HepG2 (cell line): ENCODE results near the gene MTMR6. TPM values are rescaled to one million over a fixed set of nuclear protein-coding genes. Genes with fewer than 3 reads are reported as not detected.

ENCODE experiments used
- ATAC-seq: fragments of 200-7000 bp; cut with Tn5 transposase; 3 replicates; pipeline ENCODE4 v1.9.1; 2020; ENCODE audit warnings: mild to moderate bottlenecking, moderate library complexity
- BruUV-seq: library from RNA; stranded (reverse); fragments of 400-500 nt; replicated peaks from 2 replicates; lab custom pipeline; 2021; lab: Mats Ljungman, UMichigan
- CTCF ChIA-PET: fragments of 300-600 bp; formaldehyde crosslinking; extraction: SDS; loops from one replicate; lab custom pipeline; 2021; ENCODE audit warnings: low total read pairs, inconsistent platforms, low intra/inter-chr PET ratio; lab: Yijun Ruan, JAX
- POLR2A ChIA-PET: fragments of 350-600 bp; sonication (Branson Sonifier 250); formaldehyde crosslinking; loops from one replicate; lab custom pipeline; 2020; ENCODE audit warnings: antibody characterized with exemption, inconsistent platforms; lab: Yijun Ruan, JAX
- DNase-seq: peaks from one replicate; pipeline ENCODE4 v3.0.0-alpha.2; 2015; ENCODE audit warnings: low spot score
- FAIRE-seq: peaks from 3 replicates; lab custom pipeline; 2011; peaks lifted over from hg19 to GRCh38; lab: Jason Lieb, UNC
- H2AFZ ChIP-seq: one replicate; pipeline ENCODE4 v1.6.1; 2011; ENCODE audit warnings: low read length, inconsistent platforms
- H3K27ac ChIP-seq: fragments of 300-600 bp; 3 replicates; pipeline ENCODE4 v1.8.0; 2011; ENCODE audit warnings: mixed run types, mild to moderate bottlenecking, mixed read lengths, low read length, inconsistent platforms; ENCODE audit not compliant: insufficient read depth; ENCODE audit errors: extremely low read length
- H3K27me3 ChIP-seq, 2 experiments: fragments of 200-600 bp in 1 of 2; 2 replicates in 1 of 2; 3 replicates in 1 of 2; pipeline versions ENCODE4 v1.6.0 to v1.8.0; 2011; ENCODE audit warnings: low read length in 2 of 2, mild to moderate bottlenecking in 2 of 2, moderate library complexity in 2 of 2, inconsistent platforms in 1 of 2; ENCODE audit not compliant: insufficient read depth in 2 of 2, control insufficient read depth in 1 of 2
- H3K36me3 ChIP-seq, 2 experiments: fragments of 200-600 bp in 1 of 2; replicated peaks in 1 of 2; 2 replicates in 1 of 2; 3 replicates in 1 of 2; pipeline versions ENCODE4 v1.5.1 to v1.8.0; 2011; ENCODE audit warnings: low read length in 2 of 2, inconsistent platforms in 1 of 2; ENCODE audit not compliant: insufficient read depth in 2 of 2, control insufficient read depth in 1 of 2
- H3K4me1 ChIP-seq: 2 replicates; pipeline ENCODE4 v1.5.1; 2012; ENCODE audit warnings: low read length, inconsistent platforms; ENCODE audit not compliant: insufficient read depth
- H3K4me2 ChIP-seq: 2 replicates; pipeline ENCODE4 v1.6.0; 2011; ENCODE audit warnings: low read depth, low read length, inconsistent platforms
- H3K4me3 ChIP-seq, 3 experiments: fragments of 200-600 bp in 1 of 3; sonication (generic), shearing (Covaris generic) in 1 of 3; replicated peaks in 1 of 3; 2 replicates each; pipeline ENCODE4 v1.5.1; 2011 to 2016; ENCODE audit warnings: low read length in 3 of 3, inconsistent platforms in 2 of 3, low read depth in 2 of 3, mild to moderate bottlenecking in 2 of 3, control low read depth in 1 of 3, mixed read lengths in 1 of 3; ENCODE audit not compliant: insufficient read depth in 1 of 3
- H3K79me2 ChIP-seq: one replicate; pipeline ENCODE4 v1.6.1; 2011; ENCODE audit warnings: low read length, inconsistent platforms; ENCODE audit not compliant: insufficient read depth
- H3K9ac ChIP-seq: 2 replicates; pipeline ENCODE4 v1.6.0; 2011; ENCODE audit warnings: mild to moderate bottlenecking, low read depth, low read length, inconsistent platforms; ENCODE audit not compliant: insufficient read depth
- H3K9me3 ChIP-seq: 2 replicates; pipeline ENCODE4 v1.5.1; 2012; ENCODE audit warnings: mild to moderate bottlenecking, low read length
- H4K20me1 ChIP-seq: 2 replicates; pipeline ENCODE4 v1.6.0; 2011; ENCODE audit warnings: inconsistent platforms, mild to moderate bottlenecking, low read length, moderate library complexity; ENCODE audit not compliant: insufficient read depth
- FUBP1 ChIP-seq: sonication (generic); formaldehyde crosslinking; IDR thresholded peaks from 2 replicates; pipeline ENCODE4 v1.5.1; 2020; ENCODE audit warnings: missing genetic modification reagents, mild to moderate bottlenecking, borderline replicate concordance
- HDAC1 ChIP-seq: sonication (generic); formaldehyde crosslinking; IDR thresholded peaks from 2 replicates; pipeline ENCODE4 v1.5.1; 2020; ENCODE audit warnings: mild to moderate bottlenecking, missing genetic modification reagents
- MED1 ChIP-seq: sonication (generic); formaldehyde crosslinking; IDR thresholded peaks from 2 replicates; pipeline ENCODE4 v1.4.0; 2020; ENCODE audit warnings: missing genetic modification reagents
- TBX3 ChIP-seq: fragments of 450-650 bp; IDR thresholded peaks from 2 replicates; pipeline ENCODE4 v1.6.1; 2017; ENCODE audit warnings: antibody characterized with exemption, mild to moderate bottlenecking, inconsistent platforms, borderline replicate concordance
- ZFAT ChIP-seq: sonication (generic); formaldehyde crosslinking; conservative IDR thresholded peaks from 2 replicates; pipeline ENCODE4 v1.8.1; 2023; ENCODE audit warnings: missing genetic modification reagents, inconsistent platforms
- ZNF350 ChIP-seq: sonication (generic); formaldehyde crosslinking; IDR thresholded peaks from 2 replicates; pipeline ENCODE4 v1.4.0; 2020; ENCODE audit warnings: mild to moderate bottlenecking, low read depth, missing genetic modification reagents, borderline replicate concordance
- WGBS: methylation state at CpG from one replicate; pipeline ENCODE4 v1.1.6; 2017; ENCODE audit warnings: low lambda C conversion rate; 5-methylcytosine and 5-hydroxymethylcytosine counted together
- in situ Hi-C: cut with HindIII; loops from 2 replicates; pipeline ENCODE4 v1.10.0; 2017; ENCODE audit warnings: low pct_unique_long_range_greater_than_20kb; ENCODE audit not compliant: extremely low pct_ligation_motif_present
- intact Hi-C: fragments of 100-400 bp; cut with micrococcal nuclease; formaldehyde crosslinking; loops from one replicate; pipeline ENCODE4 v1.10.0; 2022; ENCODE audit not compliant: unreplicated experiment
- polyA plus RNA-seq, 8 experiments: library from polyadenylated mRNA; depleted of rRNA in 3 of 8; stranded (reverse) in 7 of 8; unstranded in 1 of 8; fragments of >200 nt; fragmentation: Illumina TruSeq in 4 of 8; extraction: Trizol in 4 of 8; gene quantifications; 2 replicates each; pipeline versions ENCODE4 v1.2.1 to v1.2.3, GENCODE V29; 2011 to 2016; ENCODE audit warnings: low read depth in 4 of 8, missing spikeins in 1 of 8, mixed read lengths in 1 of 8; ENCODE audit not compliant: insufficient read depth in 1 of 8
- total RNA-seq, 5 experiments: library from RNA; depleted of rRNA; stranded (reverse); fragments of >200 nt; fragmentation: Illumina TruSeq; extraction: Trizol; gene quantifications; 2 replicates each; pipeline ENCODE4 v1.2.3, GENCODE V29; 2016; ENCODE audit warnings: low read depth in 1 of 5
- TF ChIP-seq, protein P1 (sequence below): sonication (generic); formaldehyde crosslinking; IDR thresholded peaks from 2 replicates; pipeline ENCODE4 v1.4.0; 2020; ENCODE audit warnings: missing genetic modification reagents, borderline replicate concordance
- TF ChIP-seq, protein P2 (sequence below): IDR thresholded peaks from 2 replicates; pipeline ENCODE4 v1.6.1; 2016; ENCODE audit warnings: low read depth, control low read depth

MTMR6 gene
- total and polyA plus RNA-seq, 2 of the 13 experiments (the other 11 are each of a cell fraction or from before 2014, with no cell fraction given): 3.4 to 7.8 TPM

GRCh38 chr13:25324100-25324499 lies 36.8 kb upstream of the MTMR6 start:
- no peaks in the 10 kb centered on the region for H3K27me3 ChIP-seq
- H3K9ac ChIP-seq: no peak overlapping the region
- no peaks in the 10 kb centered on the region for H3K9me3 ChIP-seq
- no peak for FAIRE-seq
- POLR2A ChIA-PET: no interaction called here
- no peak for TF ChIP-seq TBX3
- no peak for TF ChIP-seq HDAC1 (CRISPR knock-in tag)
- no peak for TF ChIP-seq MED1 (CRISPR knock-in tag)
- no peak for TF ChIP-seq ZNF350 (CRISPR knock-in tag)
- TF ChIP-seq, protein P1, sequence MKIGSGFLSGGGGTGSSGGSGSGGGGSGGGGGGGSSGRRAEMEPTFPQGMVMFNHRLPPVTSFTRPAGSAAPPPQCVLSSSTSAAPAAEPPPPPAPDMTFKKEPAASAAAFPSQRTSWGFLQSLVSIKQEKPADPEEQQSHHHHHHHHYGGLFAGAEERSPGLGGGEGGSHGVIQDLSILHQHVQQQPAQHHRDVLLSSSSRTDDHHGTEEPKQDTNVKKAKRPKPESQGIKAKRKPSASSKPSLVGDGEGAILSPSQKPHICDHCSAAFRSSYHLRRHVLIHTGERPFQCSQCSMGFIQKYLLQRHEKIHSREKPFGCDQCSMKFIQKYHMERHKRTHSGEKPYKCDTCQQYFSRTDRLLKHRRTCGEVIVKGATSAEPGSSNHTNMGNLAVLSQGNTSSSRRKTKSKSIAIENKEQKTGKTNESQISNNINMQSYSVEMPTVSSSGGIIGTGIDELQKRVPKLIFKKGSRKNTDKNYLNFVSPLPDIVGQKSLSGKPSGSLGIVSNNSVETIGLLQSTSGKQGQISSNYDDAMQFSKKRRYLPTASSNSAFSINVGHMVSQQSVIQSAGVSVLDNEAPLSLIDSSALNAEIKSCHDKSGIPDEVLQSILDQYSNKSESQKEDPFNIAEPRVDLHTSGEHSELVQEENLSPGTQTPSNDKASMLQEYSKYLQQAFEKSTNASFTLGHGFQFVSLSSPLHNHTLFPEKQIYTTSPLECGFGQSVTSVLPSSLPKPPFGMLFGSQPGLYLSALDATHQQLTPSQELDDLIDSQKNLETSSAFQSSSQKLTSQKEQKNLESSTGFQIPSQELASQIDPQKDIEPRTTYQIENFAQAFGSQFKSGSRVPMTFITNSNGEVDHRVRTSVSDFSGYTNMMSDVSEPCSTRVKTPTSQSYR (CRISPR knock-in tag): no peak
- TF ChIP-seq ZFAT (CRISPR knock-in tag): no peak
- TF ChIP-seq, protein P2, sequence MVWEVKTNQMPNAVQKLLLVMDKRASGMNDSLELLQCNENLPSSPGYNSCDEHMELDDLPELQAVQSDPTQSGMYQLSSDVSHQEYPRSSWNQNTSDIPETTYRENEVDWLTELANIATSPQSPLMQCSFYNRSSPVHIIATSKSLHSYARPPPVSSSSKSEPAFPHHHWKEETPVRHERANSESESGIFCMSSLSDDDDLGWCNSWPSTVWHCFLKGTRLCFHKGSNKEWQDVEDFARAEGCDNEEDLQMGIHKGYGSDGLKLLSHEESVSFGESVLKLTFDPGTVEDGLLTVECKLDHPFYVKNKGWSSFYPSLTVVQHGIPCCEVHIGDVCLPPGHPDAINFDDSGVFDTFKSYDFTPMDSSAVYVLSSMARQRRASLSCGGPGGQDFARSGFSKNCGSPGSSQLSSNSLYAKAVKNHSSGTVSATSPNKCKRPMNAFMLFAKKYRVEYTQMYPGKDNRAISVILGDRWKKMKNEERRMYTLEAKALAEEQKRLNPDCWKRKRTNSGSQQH (CRISPR knock-in tag): no peak
- no peak for TF ChIP-seq FUBP1 (CRISPR knock-in tag)
- CTCF ChIA-PET: no interaction called here
- intact Hi-C loops: no loop called here
- ATAC-seq: no peak
- DNase-seq: no peak
- no peak overlapping the region for H3K4me2 ChIP-seq
- no peak overlapping the region for H2AFZ ChIP-seq
- BruUV-seq: no TSS peak
- in situ Hi-C loops: no loop called here
- H3K4me1 ChIP-seq: no peaks in the 10 kb centered on the region
- H3K36me3 ChIP-seq: peaks cover 5 to 69% of the 10 kb centered on the region in 2 experiments
- no peak overlapping the region for H3K27ac ChIP-seq
- H4K20me1 ChIP-seq: no peaks in the 10 kb centered on the region
- no peak overlapping the region for H3K4me3 ChIP-seq
- WGBS: 89% methylated on average over 2 of the region's 2 CpGs
- no peaks in the 10 kb centered on the region for H3K79me2 ChIP-seq
